ENCODE results near the gene PGAM2. TPM values are rescaled to one million over a fixed set of nuclear protein-coding genes. Genes with fewer than 3 reads are reported as not detected.
"Not testable (repeated sequence)": the region's sequence is repeated elsewhere in the genome, so short reads cannot be mapped to it uniquely, and the experiment has no call there.

Gene PGAM2
- total RNA-seq, 2 experiments from 2014 or later: not detected

DNA sequence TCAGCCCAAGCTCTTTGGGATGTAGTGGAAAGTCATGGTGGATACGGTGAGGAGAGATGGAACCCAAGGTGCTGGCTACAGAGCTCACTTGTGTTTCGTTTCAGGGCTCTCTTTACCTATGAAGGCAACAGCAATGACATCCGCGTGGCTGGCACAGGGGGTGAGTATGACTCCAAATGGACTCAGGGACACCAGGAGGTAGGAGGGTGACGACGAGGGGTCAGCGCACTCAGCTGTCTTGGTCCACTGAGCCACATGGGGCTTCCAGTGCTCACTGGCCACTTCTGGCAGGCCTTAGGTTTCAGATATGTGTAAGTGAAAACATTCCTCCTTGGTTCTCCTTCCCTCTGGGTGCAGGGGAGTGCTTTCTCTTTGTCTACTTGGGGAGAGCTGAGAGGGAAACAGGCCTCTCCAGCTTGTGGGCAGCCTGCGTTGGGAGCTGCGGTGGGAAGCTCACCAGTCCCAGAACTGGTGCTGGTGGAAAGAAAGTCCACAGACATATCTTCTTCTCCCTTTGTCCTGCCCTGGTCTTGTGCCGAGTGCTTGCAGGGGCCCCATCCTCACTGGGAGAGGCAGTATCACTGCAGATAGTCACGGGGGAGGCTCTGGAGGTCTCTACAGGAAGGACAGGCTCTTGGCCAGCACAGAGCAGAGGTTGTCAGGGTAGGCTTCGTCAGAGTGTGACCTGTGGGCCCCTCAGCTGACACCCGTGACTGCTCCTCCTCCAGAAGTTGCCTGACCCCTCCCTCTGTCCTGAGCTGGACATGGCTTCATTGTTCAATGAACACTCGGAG is 15.0 kb downstream of the PGAM2 start:
- intact Hi-C loops (cut with DNase I, micrococcal nuclease): no loop called here
- H3K4me1 Mint-ChIP-seq: peaks cover 66% of the 10 kb centered on the region
- no peaks in the 10 kb centered on the region for H3K27me3 Mint-ChIP-seq
- ATAC-seq (no peak), DNase-seq (peak; percentile 3)
- peak overlapping the region; percentile 51 for H3K27ac Mint-ChIP-seq
- POLR2A ChIA-PET: no interaction called here
- H3K9me3 Mint-ChIP-seq (ENCODE audit: low read depth): no peaks in the 10 kb centered on the region
- no peak overlapping the region for H3K4me3 Mint-ChIP-seq
- CTCF ChIA-PET: no interaction called here
- H3K36me3 Mint-ChIP-seq (ENCODE audit: low read depth): peaks cover 65% of the 10 kb centered on the region

DNA sequence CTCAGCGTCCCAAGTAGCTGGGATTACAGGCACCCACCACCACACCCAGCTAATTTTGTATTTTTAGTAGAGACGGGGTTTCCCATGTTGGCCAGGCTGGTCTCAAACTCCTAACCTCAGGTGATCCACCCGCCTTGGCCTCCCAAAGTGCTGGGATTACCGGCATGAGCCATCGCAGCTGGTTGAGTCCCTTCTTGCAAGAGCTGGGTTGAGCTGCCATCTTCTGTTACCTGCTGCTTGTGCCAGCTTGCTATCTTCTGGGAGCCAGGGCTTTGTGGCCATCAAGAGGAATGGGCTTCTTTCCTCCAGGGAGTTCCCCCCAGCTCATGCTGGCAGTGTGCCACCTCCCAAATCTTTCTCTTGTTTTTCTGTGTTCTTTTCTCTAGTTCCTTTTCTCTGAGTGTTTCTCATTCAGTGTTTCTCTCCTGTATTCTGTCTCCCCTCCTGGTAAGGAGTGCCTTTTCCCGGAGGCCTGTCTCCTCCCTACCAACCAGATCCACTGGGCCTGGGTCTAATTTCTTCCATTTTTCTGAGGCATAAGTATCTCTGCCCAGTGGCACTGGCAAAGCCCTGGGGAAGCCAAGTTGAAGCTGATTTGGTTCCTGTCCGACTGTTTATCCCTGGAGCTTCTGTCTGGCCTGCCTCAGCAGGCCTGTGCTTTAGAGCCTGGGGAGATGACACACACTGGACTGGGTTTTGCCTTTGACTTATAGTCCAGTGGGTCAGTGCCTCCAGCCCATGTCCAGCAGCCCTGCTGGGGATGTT is 17.2 kb downstream of the PGAM2 start:
- ChIA-PET POLR2A (interaction anchor here (0.6 kb wide), 1 partner anchor 757 kb away, joined by 4 read pairs; no protein-coding TSS in a partner anchor), CTCF (interaction anchor here (0.6 kb wide), 1 partner anchor 100 kb away, joined by 3 read pairs; no protein-coding TSS in a partner anchor)
- Mint-ChIP-seq H3K36me3 (ENCODE audit: low read depth) (peaks cover 59% of the 10 kb centered on the region), H3K27me3 (no peaks in the 10 kb centered on the region), H3K4me1 (peaks cover 70% of the 10 kb centered on the region), H3K27ac (peak overlapping the region; percentile 88), H3K4me3 (no peak overlapping the region), H3K9me3 (ENCODE audit: low read depth) (no peaks in the 10 kb centered on the region)
- DNase-seq (peak; percentile 2), ATAC-seq (no peak)
- intact Hi-C loops (cut with DNase I, micrococcal nuclease): loop anchor here in 1 of 2 experiments (10.0 kb wide), 1 partner anchor 447 kb away; the partner anchor contains the start of gene NUDCD3

DNA sequence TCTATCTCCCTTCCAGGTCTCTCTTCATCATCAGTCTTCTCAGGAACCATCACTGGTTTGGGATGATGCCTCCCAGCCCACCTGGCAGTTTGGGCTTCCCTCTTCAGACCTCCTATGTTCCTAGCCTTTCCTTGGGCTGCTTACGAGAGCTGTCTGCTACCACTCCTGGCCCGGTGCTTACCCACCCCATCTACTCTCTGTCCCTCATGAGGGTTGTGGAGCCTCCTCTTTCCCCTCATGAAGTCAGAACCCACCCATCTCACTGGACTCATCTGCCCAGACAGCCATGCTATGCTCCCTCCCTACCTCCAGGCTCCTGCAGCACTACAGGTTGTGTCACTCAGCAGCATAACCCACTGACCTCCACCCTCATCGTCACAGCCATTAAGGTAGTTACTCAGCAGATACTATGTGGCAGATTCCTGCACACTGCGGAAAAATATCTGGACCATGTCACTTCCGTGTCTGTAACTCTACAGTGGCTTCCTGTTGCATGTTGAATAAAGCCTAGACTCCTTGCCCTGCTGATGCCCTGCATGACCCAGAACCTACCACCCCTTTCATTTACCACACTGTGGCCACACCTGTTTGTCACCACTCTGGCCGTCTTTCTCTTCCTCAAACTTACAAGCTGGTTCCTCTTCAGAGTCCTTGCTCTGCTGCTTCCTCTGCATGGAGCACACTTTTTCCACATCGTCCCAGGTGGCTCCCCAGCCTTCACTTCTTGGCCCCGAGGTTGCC is 18.9 kb downstream of the PGAM2 start:
- Mint-ChIP-seq H3K36me3 (ENCODE audit: low read depth) (peaks cover 46% of the 10 kb centered on the region), H3K4me1 (peaks cover 66% of the 10 kb centered on the region), H3K4me3 (peak overlapping the region; percentile 88), H3K9me3 (ENCODE audit: low read depth) (no peaks in the 10 kb centered on the region), H3K27me3 (no peaks in the 10 kb centered on the region), H3K27ac (peak overlapping the region; percentile 92)
- ATAC-seq (peak; percentile 64), DNase-seq (peak; percentile 64)
- intact Hi-C loops (cut with DNase I, micrococcal nuclease): loop anchor here (2.0 to 10.0 kb wide), 2 partner anchors 76 to 448 kb away; partner anchors contain the start of genes NUDCD3 (in 1 of the 2) and POLD2 (in 1 of the 2)
- ChIA-PET CTCF (interaction anchor here (0.8 to 1.1 kb wide), 2 partner anchors 27 to 35 kb away, joined by 3 read pairs; no protein-coding TSS in a partner anchor), POLR2A (interaction anchor here (1.1 kb wide), 1 partner anchor 27 kb away, joined by 3 read pairs; no protein-coding TSS in a partner anchor)

DNA sequence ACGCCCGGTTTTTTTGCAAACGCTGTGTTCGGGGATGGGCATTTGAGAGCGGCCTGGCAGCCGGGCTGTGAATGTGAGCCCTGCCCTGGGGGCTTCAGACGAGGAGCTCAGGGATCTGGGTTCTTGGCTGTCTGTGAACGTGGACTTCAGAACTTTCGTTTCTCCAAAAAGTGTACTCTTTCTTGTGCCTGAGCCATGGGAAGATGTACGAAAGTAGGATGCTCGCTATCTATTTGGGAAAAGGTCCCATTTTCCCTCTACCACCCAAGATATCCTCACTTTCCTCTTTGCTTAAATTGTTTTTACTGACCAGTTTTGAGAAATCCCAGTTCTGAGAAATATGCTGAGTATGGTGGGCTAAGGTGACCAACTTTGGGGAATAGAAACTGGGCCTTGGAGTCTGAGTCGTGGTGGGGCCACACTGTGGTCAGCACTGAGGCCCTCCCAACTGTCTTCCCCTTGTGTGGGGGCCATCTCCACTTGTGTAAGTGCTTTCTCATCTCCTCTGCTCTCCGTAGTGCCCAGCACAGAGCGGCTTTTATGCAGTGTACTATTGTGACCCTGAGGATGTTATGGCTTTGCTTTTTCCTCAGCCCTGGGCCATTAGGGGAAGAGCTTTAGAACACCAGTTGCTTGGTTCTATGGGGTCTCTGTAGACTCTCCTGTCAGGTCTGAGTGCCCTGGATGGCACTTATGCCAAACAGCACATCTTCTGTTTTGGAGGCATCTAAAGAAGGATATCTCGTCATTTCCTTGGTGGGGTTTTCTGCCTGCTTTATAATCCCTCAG is 19.9 kb downstream of the PGAM2 start:
- DNase-seq (no peak), ATAC-seq (no peak)
- Mint-ChIP-seq H3K36me3 (ENCODE audit: low read depth) (peaks cover 42% of the 10 kb centered on the region), H3K4me1 (peaks cover 61% of the 10 kb centered on the region), H3K4me3 (peak overlapping the region; percentile 88), H3K9me3 (ENCODE audit: low read depth) (no peaks in the 10 kb centered on the region), H3K27me3 (no peaks in the 10 kb centered on the region), H3K27ac (peak overlapping the region; percentile 92)
- intact Hi-C loops (cut with DNase I, micrococcal nuclease): loop anchor here (2.0 to 10.0 kb wide), 4 partner anchors 37 to 801 kb away; partner anchors contain the start of genes NUDCD3 (in 1 of the 2), POLD2 (in 1 of the 2) and POLM (in 1 of the 2)
- ChIA-PET CTCF (interaction anchor here (0.8 kb wide), 1 partner anchor 50 kb away, joined by 3 read pairs; no protein-coding TSS in a partner anchor), POLR2A (no interaction called here)

DNA sequence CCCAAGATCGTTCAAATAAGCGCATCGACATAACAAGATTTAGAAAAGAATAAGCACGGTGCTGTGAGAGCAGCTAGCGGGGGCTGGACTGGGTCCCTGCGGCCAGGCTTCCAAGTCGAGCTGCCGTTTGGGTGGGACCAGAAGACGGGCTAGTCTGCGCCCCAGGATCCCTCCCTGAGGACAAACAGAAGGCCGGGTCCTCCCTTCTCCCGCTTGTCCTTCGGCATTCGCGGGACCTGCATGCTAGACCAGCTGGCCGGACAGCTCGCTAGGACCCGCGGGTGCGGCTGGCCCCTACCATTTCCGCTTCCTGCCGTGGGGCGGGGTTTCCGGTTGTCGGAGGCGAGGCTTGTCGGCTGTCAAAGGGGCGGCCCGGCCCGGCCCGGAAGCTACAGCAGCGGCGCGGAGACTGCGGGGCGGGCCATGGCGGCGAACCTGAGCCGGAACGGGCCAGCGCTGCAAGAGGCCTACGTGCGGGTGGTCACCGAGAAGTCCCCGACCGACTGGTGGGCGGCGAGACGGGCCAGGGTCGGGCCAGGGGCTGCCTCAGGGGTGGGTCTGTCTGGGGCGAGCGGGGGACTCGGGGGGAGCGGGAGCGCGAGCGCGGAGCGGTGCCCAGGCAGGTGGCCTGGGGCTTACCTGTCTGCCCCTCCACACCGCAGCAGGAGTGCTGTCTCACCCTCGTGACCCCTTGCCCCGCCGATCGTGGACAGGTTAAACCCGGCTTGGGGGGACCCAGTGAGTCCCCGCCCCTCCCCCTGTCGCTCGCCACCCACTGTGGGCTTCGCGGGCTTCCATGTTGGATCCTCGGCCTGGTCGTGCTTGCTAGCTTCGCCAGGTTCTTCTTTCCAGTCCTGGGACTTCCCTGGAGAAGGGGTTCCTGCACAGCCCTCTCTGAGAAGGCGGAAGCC is 20.8 kb downstream of the PGAM2 start, which contains the start of gene DBNL:
DBNL (plus strand) TSS at position 388 of the 911 bp plus-strand sequence; CDS start at position 424, 36 bp downstream.
- Mint-ChIP-seq H3K27me3 (no peaks in the 10 kb centered on the region), H3K9me3 (ENCODE audit: low read depth) (no peaks in the 10 kb centered on the region), H3K4me3 (peak within 1 kb of the TSS; percentile 88), H3K36me3 (ENCODE audit: low read depth) (peaks cover 35% of the 10 kb centered on the region), H3K27ac (peak within 1 kb of the TSS; percentile 93), H3K4me1 (peaks cover 52% of the 10 kb centered on the region)
- ATAC-seq (peak; percentile 72), DNase-seq (peak; percentile 95)
- ChIA-PET CTCF (interaction anchor here (0.6 to 0.8 kb wide), 2 partner anchors 51 to 483 kb away, joined by 3 read pairs; no protein-coding TSS in a partner anchor), POLR2A (interaction anchor here (0.6 kb wide), 2 partner anchors 157 to 445 kb away, joined by 3 to 4 read pairs; partner anchors contain the start of gene NUDCD3)
- intact Hi-C loops (cut with DNase I, micrococcal nuclease): loop anchor here (1.0 to 10.0 kb wide), 8 partner anchors 25 to 1112 kb away; partner anchors contain the start of genes POLM (in 2 of the 2), MRPL32 (in 1 of the 2), NUDCD3 (in 1 of the 2) and POLD2 (in 1 of the 2)

DNA sequence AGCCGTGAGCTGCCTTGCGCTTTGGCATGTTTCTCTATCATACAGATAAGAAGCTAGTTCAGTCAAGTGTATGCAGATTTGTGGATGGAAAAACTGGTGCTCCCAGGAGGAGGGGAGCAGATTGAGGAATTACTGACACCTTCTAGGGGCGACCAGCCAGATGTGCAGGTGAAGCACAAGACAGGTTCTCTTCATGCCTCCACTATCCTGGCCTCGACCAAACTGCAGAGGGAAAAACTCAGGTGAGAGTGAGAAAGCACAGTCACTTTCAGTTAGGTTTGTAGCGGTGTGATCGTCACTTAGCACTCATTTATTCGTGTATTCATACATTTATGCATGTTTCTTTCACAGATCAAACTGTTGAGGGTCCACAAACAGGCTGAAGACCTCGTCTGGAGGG is 21.5 kb downstream of the PGAM2 start:
- peak overlapping the region; percentile 88 for H3K4me3 Mint-ChIP-seq
- peak overlapping the region; percentile 93 for H3K27ac Mint-ChIP-seq
- ATAC-seq (no peak), DNase-seq (no peak)
- intact Hi-C loops (cut with DNase I, micrococcal nuclease): loop anchor here (1.0 to 10.0 kb wide), 8 partner anchors 25 to 1112 kb away; partner anchors contain the start of genes POLM (in 2 of the 2), MRPL32 (in 1 of the 2), NUDCD3 (in 1 of the 2) and POLD2 (in 1 of the 2)
- peaks cover 33% of the 10 kb centered on the region for H3K36me3 Mint-ChIP-seq (ENCODE audit: low read depth)
- POLR2A ChIA-PET: interaction anchor here (0.6 kb wide), 1 partner anchor 446 kb away, joined by 3 read pairs; the partner anchor contains the start of gene NUDCD3
- no peaks in the 10 kb centered on the region for H3K9me3 Mint-ChIP-seq (ENCODE audit: low read depth)
- CTCF ChIA-PET: no interaction called here
- H3K4me1 Mint-ChIP-seq: peaks cover 49% of the 10 kb centered on the region
- no peaks in the 10 kb centered on the region for H3K27me3 Mint-ChIP-seq

DNA sequence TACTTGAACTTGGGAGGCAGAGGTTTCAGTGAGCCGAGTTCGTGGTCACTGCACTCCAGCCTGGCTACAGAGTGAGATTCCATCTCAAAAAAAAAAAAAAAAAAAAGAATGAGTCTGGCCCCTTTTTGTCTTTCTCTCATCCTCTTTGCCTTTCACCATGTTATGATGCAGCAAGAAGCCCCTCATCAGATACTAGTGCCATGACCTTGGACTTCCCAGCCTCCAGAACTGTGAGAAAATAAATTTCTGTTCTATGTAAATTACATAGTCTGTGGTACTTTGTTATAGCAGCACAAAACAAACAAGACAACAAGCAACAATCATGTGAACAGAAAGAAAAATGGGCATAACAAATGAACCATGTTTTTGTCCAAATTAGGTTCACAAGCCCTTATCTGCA is 23.1 kb downstream of the PGAM2 start:
- H3K36me3 Mint-ChIP-seq (ENCODE audit: low read depth): peaks cover 27% of the 10 kb centered on the region
- ATAC-seq (no peak), DNase-seq (no peak)
- peaks cover 38% of the 10 kb centered on the region for H3K4me1 Mint-ChIP-seq
- intact Hi-C loops (cut with DNase I, micrococcal nuclease): loop anchor here in 1 of 2 experiments (5.0 to 10.0 kb wide), 2 partner anchors 453 to 1110 kb away; partner anchors contain the start of genes MRPL32, NUDCD3 and PSMA2
- peak overlapping the region; percentile 72 for H3K27ac Mint-ChIP-seq
- ChIA-PET POLR2A (no interaction called here), CTCF (no interaction called here)
- H3K9me3 Mint-ChIP-seq (ENCODE audit: low read depth): no peaks in the 10 kb centered on the region
- no peaks in the 10 kb centered on the region for H3K27me3 Mint-ChIP-seq
- H3K4me3 Mint-ChIP-seq: no peak overlapping the region

DNA sequence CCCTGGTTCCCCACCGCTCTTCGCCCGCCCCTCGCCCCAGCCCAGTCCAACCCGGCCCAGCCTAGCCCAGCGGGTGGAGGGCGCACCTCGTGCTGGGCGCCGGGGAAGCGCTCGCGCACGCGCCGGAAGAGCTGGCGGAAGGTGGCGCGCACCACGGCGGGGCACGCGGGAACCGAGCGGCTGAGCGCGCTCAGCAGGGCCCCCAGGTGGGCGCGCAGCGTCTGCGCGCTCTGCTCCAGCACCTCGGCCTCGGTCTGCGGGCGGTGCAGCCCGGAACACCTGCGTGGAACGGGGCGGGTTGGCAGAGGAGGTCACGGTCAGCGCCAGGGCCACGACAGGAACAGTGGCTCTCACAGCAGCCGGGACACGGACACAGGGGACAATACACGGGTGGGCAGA is 24.9 kb downstream of the PGAM2 start:
- CTCF ChIA-PET; H3K9me3 Mint-ChIP-seq (ENCODE audit: low read depth); POLR2A ChIA-PET; H3K36me3 Mint-ChIP-seq (ENCODE audit: low read depth); H3K27me3 Mint-ChIP-seq: not testable (repeated sequence)
- peak overlapping the region; percentile 92 for H3K27ac Mint-ChIP-seq
- peak; percentile 67 for ATAC-seq
- DNase-seq: peak; percentile 81
- H3K4me3 Mint-ChIP-seq: peak overlapping the region; percentile 77
- intact Hi-C loops (cut with DNase I, micrococcal nuclease): loop anchor here in 1 of 2 experiments (1.0 to 10.0 kb wide), 4 partner anchors 21 to 1108 kb away; partner anchors contain the start of genes MRPL32, NUDCD3, POLD2 and PSMA2
- H3K4me1 Mint-ChIP-seq: peaks cover 20% of the 10 kb centered on the region

DNA sequence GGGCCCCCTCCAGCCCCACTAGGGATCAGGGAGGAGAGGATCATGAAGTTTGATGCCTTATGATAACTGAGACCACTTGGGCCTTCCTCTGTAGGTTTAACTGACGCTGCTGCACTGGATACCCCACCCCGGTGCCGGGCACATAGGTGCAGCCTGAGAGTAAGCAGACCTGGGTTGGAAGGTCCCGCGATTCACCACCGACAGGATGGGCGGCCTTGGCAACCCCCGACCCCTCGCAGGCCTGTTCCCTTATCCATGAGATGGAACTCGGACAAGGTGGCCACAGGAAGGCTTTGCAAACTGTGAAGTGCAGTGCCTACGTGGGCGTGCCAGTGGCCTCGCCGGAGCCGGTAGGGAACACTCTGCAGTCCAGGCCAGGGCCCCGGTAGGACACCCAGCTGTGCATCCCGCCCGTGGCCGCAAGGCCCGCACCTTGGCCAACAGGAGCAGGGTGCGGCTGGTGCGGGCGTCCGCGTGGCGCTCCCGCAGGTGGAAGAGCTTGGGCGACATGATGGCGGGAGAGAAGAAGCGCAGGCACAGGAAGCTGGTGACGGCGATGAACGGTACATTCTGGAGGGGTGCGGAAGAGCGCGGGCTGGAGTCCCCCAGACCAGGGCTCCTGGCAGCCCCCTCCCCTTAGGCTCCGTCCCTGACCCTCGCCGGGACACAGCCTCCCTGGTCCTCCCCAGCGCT is 25.4 kb downstream of the PGAM2 start:
- H3K36me3 Mint-ChIP-seq (ENCODE audit: low read depth); CTCF ChIA-PET; H3K27me3 Mint-ChIP-seq; POLR2A ChIA-PET; H3K9me3 Mint-ChIP-seq (ENCODE audit: low read depth): not testable (repeated sequence)
- intact Hi-C loops (cut with DNase I, micrococcal nuclease): loop anchor here in 1 of 2 experiments (1.0 to 10.0 kb wide), 5 partner anchors 21 to 1108 kb away; partner anchors contain the start of genes MRPL32, NUDCD3, POLD2 and PSMA2
- DNase-seq (peak; percentile 6), ATAC-seq (peak; percentile 21)
- Mint-ChIP-seq H3K4me1 (peaks cover 18% of the 10 kb centered on the region), H3K27ac (peak overlapping the region; percentile 63), H3K4me3 (peak overlapping the region; percentile 77)
